GM19372 (cell line): ENCODE measurements around the gene GFRA4.
"Not testable (repeated sequence)": the region's sequence is repeated elsewhere in the genome, so short reads cannot be mapped to it uniquely, and the experiment has no call there.

ENCODE experiments used
- ATAC-seq: cut with Tn5 transposase; IDR thresholded peaks from one replicate; pipeline ENCODE4 v1.9.1; 2021; ENCODE audit warnings: mild to moderate bottlenecking, low read depth, moderate library complexity; ENCODE audit not compliant: unreplicated experiment

GFRA4 gene

GRCh38 chr20:3628502-3629314 is 34.5 kb downstream of the GFRA4 start:
- no peak for ATAC-seq

DNA sequence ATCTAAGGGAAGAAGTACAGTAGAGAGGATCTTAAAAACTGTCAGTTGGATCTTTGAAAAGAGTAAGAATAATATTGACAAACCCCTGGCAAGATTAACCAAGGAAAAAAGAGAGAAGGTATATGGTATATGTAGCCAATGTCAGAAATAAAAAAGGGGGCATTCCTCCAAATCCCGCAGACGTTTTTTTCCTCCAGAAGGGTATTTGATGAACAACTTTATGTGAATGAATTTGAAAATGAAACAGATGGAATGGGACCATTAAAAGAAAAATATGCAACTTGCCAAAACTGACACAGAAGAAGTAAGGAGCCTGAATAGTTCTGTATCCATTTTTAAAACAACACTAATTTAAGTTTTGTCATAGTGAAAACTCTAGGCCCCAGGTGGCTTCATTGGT is 35.7 kb downstream of the GFRA4 start:
- no peak for ATAC-seq

DNA sequence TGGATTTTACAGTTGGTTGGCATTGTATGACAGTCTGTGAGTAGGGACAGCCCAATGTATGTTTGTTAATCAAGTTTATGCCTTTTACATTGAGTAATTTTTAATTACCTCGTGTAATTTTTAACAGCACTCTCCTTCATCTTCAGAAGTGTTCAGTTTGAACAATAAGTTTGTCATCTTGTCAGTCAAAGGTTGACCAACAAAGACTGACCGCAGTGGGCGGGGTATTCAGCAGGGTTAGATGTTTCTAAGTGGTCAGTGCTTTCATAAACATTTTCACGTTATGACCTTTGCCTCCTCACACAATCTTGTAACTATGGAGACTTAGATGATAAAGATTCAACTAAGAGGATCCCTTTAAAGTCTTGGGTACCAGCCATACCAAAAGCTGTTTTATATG is 40.8 kb downstream of the GFRA4 start:
- no peak for ATAC-seq

DNA sequence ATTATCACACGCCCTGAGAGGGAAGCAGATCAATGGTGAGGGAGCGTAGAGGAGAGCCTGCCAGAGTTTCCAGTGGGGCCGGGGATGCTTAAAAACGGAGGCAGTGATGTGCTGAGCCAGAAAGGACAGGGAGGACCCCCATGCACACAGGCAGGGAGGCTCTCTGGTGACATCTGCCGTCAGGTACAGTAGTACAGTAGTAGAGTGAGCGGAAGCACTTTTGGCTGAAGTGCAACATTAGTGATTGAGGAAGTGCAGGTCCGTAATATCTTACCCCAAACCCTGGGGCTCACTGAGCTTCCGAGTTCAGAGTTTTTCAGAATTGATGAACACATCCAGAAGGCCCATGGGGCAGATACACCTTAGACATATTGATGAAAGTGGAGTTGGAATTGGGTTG is 42.1 kb downstream of the GFRA4 start:
- no peak for ATAC-seq

- ATAC-seq, result no peak
Observed at GRCh38 chr20:3616250-3616649, 46.9 kb downstream of the GFRA4 start.

GRCh38 chr20:3615171-3615840 is 47.9 kb downstream of the GFRA4 start:
- ATAC-seq, result not testable (repeated sequence)

DNA sequence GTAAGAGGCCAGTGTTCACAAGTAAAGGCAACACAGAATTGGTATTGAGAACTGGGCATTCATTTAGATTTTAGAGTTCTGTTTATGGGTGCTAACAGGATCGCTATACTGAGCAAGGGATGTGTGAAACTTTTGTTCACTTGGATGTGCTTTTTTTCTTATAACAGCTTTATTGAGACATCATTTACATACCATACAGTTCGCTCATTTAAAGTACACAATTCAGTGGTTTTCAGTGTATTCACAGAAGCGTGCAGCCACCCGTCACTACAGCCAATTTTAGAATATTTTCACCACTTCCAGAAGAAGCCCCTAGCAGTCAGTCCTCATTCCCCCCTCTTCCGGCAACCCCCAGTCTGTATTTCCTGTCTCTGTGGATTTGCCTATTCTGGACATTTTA is 48.7 kb downstream of the GFRA4 start:
- ATAC-seq, result no peak

- no peak for ATAC-seq
Observed at GRCh38 chr20:3613821-3614440, 49.3 kb downstream of the GFRA4 start.

DNA sequence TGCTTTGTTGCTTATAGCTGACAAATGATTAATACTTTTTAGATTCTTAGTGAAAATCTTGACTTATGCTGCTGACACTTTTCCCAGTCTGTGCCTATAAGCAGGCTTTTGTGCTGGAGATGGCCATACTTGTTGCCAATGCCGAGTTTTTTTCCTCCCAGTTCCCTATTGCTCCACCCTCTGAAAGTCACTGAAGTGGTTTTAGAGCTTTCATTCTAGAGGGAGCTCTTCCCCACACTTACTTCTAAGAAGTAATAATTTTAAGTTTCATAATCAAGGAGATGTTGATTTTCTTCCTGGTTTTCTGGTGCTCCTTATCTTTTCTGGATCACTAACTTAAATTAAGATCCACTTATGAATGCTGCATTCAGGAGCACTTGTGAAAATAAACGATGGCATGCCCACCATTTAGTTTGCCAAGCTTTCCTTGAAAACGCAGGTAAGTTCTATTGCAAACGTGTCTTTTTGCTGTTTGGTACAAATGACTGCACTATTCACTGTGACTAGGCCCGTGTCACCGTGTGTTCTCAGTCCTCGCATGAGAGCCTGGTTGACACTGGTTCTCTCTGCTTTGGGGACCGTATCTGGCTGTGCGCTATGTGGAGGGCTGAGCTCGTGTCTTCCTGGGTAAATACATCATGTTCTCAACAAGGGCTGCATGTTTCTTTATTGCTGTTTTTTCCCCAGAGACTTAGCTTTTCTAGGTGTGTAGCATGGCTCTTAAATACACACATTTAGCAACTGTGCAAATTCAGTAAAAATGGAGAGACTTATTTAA is 50.2 kb downstream of the GFRA4 start:
- no peak for ATAC-seq

GRCh38 chr20:3611901-3612300 is 51.3 kb downstream of the GFRA4 start:
- ATAC-seq, result no peak
